ENCODE measurements around the gene PEF1. TPM values are rescaled to one million over a fixed set of nuclear protein-coding genes. Genes with fewer than 3 reads are reported as not detected.

Gene PEF1
- polyA plus RNA-seq, 1 donor from 2014 or later = 79.2 TPM

- peaks cover 9 to 15% (median 10%) of the 10 kb centered on the region in 3 donors for H3K4me1 Mint-ChIP-seq
- no peak overlapping the region for H3K27ac Mint-ChIP-seq
- peaks cover 1% of the 10 kb centered on the region for H3K36me3 Mint-ChIP-seq
- H3K9me3 Mint-ChIP-seq = no peaks in the 10 kb centered on the region
- no peak overlapping the region for H3K4me3 Mint-ChIP-seq
- H3K27me3 Mint-ChIP-seq = peaks cover 14% of the 10 kb centered on the region
Measured at GRCh38 chr1:31623365-31623764, 21.3 kb downstream of the PEF1 start.

DNA sequence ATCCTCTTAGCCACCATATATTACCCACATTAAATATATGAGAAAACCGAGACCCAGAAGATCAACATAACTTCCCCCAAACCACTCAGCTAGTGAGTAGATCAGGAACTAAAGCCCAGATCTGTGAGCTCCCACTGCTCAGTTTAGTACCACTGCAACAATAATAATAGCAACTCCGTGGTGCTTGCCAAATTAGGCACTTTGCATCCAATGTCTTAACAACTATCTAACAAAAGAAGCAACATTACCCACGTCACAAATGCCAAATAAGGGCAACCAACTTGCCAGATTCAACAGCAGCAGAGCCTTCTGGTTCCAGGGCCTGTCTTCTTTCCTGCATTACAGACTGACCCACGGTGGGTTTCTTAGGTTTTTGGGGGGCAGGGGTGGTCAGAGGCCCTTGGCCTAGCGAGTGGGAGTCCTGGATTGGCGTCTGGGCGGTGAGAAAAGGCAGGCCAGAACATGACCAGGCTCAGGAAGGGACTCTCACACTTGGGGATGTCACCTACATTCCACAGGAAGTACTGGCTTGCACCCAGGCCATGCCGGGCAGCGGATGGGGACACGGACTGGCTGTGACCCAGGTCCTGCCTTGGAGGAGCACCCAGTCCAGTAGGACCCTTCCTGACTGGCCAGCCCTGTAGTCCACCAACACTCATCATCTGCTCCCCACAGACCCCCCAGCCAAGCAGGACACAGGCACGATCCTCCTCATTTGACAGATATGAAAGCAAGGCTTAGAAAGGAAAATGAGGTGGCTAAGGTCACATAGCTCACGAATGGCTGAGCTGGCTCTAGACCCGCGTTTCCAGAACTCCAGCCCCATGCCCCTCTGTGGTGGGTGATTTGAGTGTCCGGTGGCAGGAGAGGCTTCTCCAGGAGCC lies 22.6 kb downstream of the PEF1 start:
- Mint-ChIP-seq H3K36me3 (peaks cover 1% of the 10 kb centered on the region), H3K27ac (no peak overlapping the region), H3K4me1 (peaks cover 10 to 17% (median 11%) of the 10 kb centered on the region in 3 donors), H3K4me3 (no peak overlapping the region), H3K9me3 (no peaks in the 10 kb centered on the region), H3K27me3 (peaks cover 21% of the 10 kb centered on the region)

- H3K9me3 Mint-ChIP-seq = no peaks in the 10 kb centered on the region
- peaks cover 27% of the 10 kb centered on the region for H3K27me3 Mint-ChIP-seq
- H3K27ac Mint-ChIP-seq = no peak overlapping the region
Measured at GRCh38 chr1:31621498-31621820, 23.2 kb downstream of the PEF1 start.

GRCh38 chr1:31620631-31621497 lies 23.8 kb downstream of the PEF1 start:
- H3K36me3 Mint-ChIP-seq = peaks cover 1% of the 10 kb centered on the region

More at GRCh38 chr1:31621498-31621820, 23.2 kb downstream of the PEF1 start:
- H3K4me1 Mint-ChIP-seq = peaks cover 10 to 17% (median 11%) of the 10 kb centered on the region in 3 donors
- H3K4me3 Mint-ChIP-seq = no peak overlapping the region
- H3K36me3 Mint-ChIP-seq = peaks cover 1% of the 10 kb centered on the region

DNA sequence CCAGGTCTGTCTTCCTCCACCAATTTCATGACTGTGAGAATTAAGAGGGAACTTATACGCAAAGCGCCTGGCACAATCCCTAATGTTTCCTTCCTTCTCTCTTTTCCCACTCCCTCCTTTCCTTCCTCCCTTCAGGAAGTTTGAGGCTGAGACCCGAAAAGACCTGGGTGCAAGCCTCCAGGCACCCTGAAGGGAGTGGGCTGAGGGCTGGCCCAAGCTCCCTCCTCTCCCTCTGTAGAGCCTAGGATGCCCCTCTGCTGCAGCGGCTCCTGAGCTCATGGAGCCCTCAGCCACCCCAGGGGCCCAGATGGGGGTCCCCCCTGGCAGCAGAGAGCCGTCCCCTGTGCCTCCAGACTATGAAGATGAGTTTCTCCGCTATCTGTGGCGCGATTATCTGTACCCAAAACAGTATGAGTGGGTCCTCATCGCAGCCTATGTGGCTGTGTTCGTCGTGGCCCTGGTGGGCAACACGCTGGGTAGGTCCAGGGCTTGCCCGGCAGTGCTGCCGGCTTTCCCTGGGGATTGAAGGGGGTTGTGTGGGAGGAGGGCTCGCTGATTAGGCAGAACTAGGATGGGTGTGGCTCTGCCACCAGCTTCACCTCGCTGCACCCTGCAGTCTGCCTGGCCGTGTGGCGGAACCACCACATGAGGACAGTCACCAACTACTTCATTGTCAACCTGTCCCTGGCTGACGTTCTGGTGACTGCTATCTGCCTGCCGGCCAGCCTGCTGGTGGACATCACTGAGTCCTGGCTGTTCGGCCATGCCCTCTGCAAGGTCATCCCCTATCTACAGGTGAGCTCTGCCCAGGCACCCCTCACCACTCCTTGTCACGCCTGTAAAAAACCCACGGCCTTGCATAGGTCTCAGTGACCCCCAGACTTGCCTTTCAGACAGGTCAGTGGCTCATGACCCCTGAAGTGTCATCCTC lies 25.5 kb downstream of the PEF1 start:
- Mint-ChIP-seq H3K4me3 (peak overlapping the region in 3 of 4 donors; percentile 43 to 77 (median 76)), H3K36me3 (peaks cover 1% of the 10 kb centered on the region), H3K27ac (no peak overlapping the region), H3K27me3 (peaks cover 29% of the 10 kb centered on the region), H3K4me1 (peaks cover 7 to 13% (median 10%) of the 10 kb centered on the region in 3 donors), H3K9me3 (no peaks in the 10 kb centered on the region)

More at GRCh38 chr1:31620631-31621497, 23.8 kb downstream of the PEF1 start:
- no peaks in the 10 kb centered on the region for H3K9me3 Mint-ChIP-seq
- peak overlapping the region in 1 of 4 donors; percentile 58 for H3K4me3 Mint-ChIP-seq
- no peak overlapping the region for H3K27ac Mint-ChIP-seq
- peaks cover 10 to 17% (median 11%) of the 10 kb centered on the region in 3 donors for H3K4me1 Mint-ChIP-seq
- peaks cover 29% of the 10 kb centered on the region for H3K27me3 Mint-ChIP-seq

DNA sequence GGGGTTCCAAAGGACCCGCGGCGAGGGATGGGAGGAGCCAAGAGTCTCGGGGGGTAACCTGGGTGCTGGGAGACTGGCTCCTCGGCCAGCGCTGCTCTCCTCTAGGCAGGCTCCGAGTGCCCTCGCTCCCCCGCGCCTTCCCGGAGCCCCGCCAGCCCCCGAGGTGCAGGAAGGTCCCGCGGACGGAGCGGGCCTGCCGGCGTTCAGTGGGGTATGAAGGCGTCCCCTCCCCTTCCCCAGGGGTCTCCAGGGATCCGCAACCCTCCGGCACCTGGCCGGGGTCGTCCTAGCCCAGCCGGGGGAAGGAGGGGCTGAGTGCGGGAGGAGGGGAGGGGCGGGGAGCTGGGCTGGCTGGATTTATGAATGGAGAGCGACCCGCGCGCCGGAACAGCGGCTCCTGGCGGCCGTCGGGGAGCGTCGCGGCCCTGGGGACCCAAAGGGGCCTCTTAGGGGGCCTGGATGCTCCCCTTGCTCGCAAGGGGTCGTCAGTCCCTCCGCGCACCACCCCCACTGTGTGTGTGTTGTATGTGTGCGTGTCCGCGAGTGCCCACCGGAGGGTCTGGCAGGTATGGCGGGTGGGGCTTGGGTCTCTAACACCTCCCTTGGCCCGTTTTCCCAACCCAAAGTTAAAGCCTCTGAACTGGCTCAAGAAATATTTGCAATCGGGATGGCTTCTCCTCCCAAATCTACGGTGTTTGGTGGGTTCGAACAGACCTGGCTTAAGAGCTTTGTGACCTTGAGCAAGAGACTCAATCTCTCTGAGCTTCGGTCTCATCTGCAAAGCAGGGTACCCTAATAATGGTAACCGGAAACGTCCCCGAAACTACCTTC lies 26.5 kb downstream of the PEF1 start:
- Mint-ChIP-seq H3K4me1 (peaks cover 7 to 10% (median 9%) of the 10 kb centered on the region in 3 donors), H3K36me3 (peaks cover 1% of the 10 kb centered on the region), H3K27me3 (peaks cover 29% of the 10 kb centered on the region), H3K27ac (no peak overlapping the region), H3K4me3 (peak overlapping the region in 2 of 4 donors; percentile 68 to 80), H3K9me3 (no peaks in the 10 kb centered on the region)

- no peaks in the 10 kb centered on the region for H3K9me3 Mint-ChIP-seq
- H3K27me3 Mint-ChIP-seq = peaks cover 29% of the 10 kb centered on the region
- peaks cover 1% of the 10 kb centered on the region for H3K36me3 Mint-ChIP-seq
- H3K4me1 Mint-ChIP-seq = peaks cover 7 to 10% (median 9%) of the 10 kb centered on the region in 3 donors
- peak within 1 kb of the TSS in 1 of 3 donors; percentile 78 for H3K27ac Mint-ChIP-seq
- H3K4me3 Mint-ChIP-seq = peak within 1 kb of the TSS in 2 of 4 donors; percentile 68 to 82
Measured at GRCh38 chr1:31617218-31617915, 27.3 kb downstream of the PEF1 start, which contains the start of gene HCRTR1. HCRTR1 (plus strand) TSS chr1:31617689; CDS start chr1:31619193, 1,504 bp downstream.

- Mint-ChIP-seq H3K27me3 (peaks cover 29% of the 10 kb centered on the region), H3K4me1 (peaks cover 9 to 11% (median 10%) of the 10 kb centered on the region in 3 donors), H3K27ac (peak overlapping the region in 1 of 3 donors; percentile 4), H3K36me3 (peaks cover 4% of the 10 kb centered on the region), H3K9me3 (peaks cover 0 to 2% (median 0%) of the 10 kb centered on the region in 3 donors), H3K4me3 (no peak overlapping the region)
Measured at GRCh38 chr1:31615939-31616338, 28.7 kb downstream of the PEF1 start.

- peaks cover 9 to 11% (median 10%) of the 10 kb centered on the region in 3 donors for H3K4me1 Mint-ChIP-seq
- peaks cover 2% of the 10 kb centered on the region for H3K36me3 Mint-ChIP-seq
- peaks cover 29% of the 10 kb centered on the region for H3K27me3 Mint-ChIP-seq
- no peak overlapping the region for H3K4me3 Mint-ChIP-seq
- peak overlapping the region in 1 of 3 donors; percentile 4 for H3K27ac Mint-ChIP-seq
- peaks cover 0 to 2% (median 0%) of the 10 kb centered on the region in 3 donors for H3K9me3 Mint-ChIP-seq
Measured at GRCh38 chr1:31615414-31615813, 29.3 kb downstream of the PEF1 start.

- Mint-ChIP-seq H3K27me3 (peaks cover 26% of the 10 kb centered on the region), H3K9me3 (peaks cover 0 to 2% (median 0%) of the 10 kb centered on the region in 3 donors), H3K4me1 (peaks cover 6 to 11% (median 10%) of the 10 kb centered on the region in 3 donors), H3K27ac (no peak overlapping the region), H3K4me3 (no peak overlapping the region), H3K36me3 (peaks cover 2% of the 10 kb centered on the region)
Measured at GRCh38 chr1:31614414-31615005, 30.2 kb downstream of the PEF1 start.

DNA sequence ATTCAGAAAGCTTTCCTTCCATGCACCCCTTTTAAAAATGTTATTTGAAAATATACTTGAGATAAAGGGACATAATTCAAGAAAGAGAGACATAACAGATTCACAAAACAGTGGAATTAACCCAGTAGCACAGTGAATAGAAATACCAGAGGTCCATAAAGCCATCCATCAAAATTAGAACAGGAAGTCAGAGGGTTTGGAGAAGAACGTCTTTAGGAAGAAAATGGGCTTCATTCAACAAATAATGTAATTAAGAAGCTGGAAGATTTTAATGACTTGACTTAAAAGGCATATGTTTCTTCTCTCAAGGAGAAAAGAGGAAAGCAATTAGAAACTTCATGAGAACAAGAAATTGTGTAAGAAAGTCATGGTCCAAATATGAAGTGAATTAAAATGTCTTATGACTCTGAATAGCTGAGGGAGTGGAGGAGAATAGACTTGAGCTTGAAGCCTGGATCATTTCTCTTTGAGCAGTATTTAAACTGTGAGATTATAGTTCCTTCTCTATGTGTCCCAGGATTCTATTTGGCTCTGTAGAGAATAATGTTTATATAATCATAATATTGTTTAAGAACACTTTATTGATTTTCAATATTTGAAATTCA lies 35.1 kb downstream of the PEF1 start:
- no peaks in the 10 kb centered on the region for H3K27me3 Mint-ChIP-seq
- peaks cover 2% of the 10 kb centered on the region for H3K36me3 Mint-ChIP-seq
- no peak overlapping the region for H3K4me3 Mint-ChIP-seq
- H3K4me1 Mint-ChIP-seq = peaks cover 7 to 12% (median 9%) of the 10 kb centered on the region in 3 donors
- peaks cover 0 to 2% (median 0%) of the 10 kb centered on the region in 3 donors for H3K9me3 Mint-ChIP-seq
- H3K27ac Mint-ChIP-seq = no peak overlapping the region

- no peak overlapping the region for H3K4me3 Mint-ChIP-seq
- H3K4me1 Mint-ChIP-seq = peaks cover 7 to 12% (median 9%) of the 10 kb centered on the region in 3 donors
- no peak overlapping the region for H3K27ac Mint-ChIP-seq
- peaks cover 0 to 2% (median 0%) of the 10 kb centered on the region in 3 donors for H3K9me3 Mint-ChIP-seq
- H3K27me3 Mint-ChIP-seq = no peaks in the 10 kb centered on the region
- peaks cover 2% of the 10 kb centered on the region for H3K36me3 Mint-ChIP-seq
Measured at GRCh38 chr1:31607360-31607759, 37.3 kb downstream of the PEF1 start.

All from IgD-negative memory B cell (primary cell).